AG04450 (cell line): ENCODE results near the gene ZC3H7A. TPM values are rescaled to one million over a fixed set of nuclear protein-coding genes. Genes with fewer than 3 reads are reported as not detected.

Experiments
- CTCF ChIA-PET: fragments of 300-600, 350-600 bp; formaldehyde crosslinking; extraction: SDS; loops from one replicate; lab custom pipeline; 2022; ENCODE audit warnings: antibody characterized with exemption, inconsistent platforms; lab: Charles Lee
- POLR2A ChIA-PET: fragments of 350-600 bp; formaldehyde crosslinking; extraction: SDS; loops from one replicate; lab custom pipeline; 2021; ENCODE audit warnings: antibody characterized with exemption, inconsistent platforms; lab: Yijun Ruan, JAX
- DNase-seq: peaks from one replicate; pipeline ENCODE4 v3.0.0-alpha.2; 2011; ENCODE audit warnings: low read depth, low spot score
- H3K27ac ChIP-seq: one replicate; pipeline ENCODE4 v1.5.1; 2012; ENCODE audit warnings: low read depth, low read length, control low read depth
- H3K27me3 ChIP-seq: one replicate; pipeline ENCODE4 v1.6.0; 2012; ENCODE audit warnings: low read length; ENCODE audit not compliant: control insufficient read depth, insufficient read depth
- H3K4me3 ChIP-seq: 2 replicates; pipeline ENCODE4 v1.5.1; 2011; ENCODE audit warnings: mild to moderate bottlenecking, low read depth, low read length, control low read depth
- H3K9me3 ChIP-seq: 2 replicates; pipeline ENCODE4 v1.5.1; 2012; ENCODE audit warnings: low read length; ENCODE audit not compliant: control insufficient read depth, insufficient read depth
- polyA plus RNA-seq: library from polyadenylated mRNA; depleted of rRNA; stranded (reverse); fragments of >200 nt; gene quantifications from 2 replicates; pipeline ENCODE4 v1.2.3, GENCODE V29; 2011
- TF ChIP-seq, protein P1 (sequence below): IDR thresholded peaks from 2 replicates; pipeline ENCODE4 v1.5.1; 2011; ENCODE audit warnings: low read depth, low read length, control low read depth, inconsistent platforms

Gene ZC3H7A
- polyA plus RNA-seq, 1 experiment, result 72.6 TPM

DNA sequence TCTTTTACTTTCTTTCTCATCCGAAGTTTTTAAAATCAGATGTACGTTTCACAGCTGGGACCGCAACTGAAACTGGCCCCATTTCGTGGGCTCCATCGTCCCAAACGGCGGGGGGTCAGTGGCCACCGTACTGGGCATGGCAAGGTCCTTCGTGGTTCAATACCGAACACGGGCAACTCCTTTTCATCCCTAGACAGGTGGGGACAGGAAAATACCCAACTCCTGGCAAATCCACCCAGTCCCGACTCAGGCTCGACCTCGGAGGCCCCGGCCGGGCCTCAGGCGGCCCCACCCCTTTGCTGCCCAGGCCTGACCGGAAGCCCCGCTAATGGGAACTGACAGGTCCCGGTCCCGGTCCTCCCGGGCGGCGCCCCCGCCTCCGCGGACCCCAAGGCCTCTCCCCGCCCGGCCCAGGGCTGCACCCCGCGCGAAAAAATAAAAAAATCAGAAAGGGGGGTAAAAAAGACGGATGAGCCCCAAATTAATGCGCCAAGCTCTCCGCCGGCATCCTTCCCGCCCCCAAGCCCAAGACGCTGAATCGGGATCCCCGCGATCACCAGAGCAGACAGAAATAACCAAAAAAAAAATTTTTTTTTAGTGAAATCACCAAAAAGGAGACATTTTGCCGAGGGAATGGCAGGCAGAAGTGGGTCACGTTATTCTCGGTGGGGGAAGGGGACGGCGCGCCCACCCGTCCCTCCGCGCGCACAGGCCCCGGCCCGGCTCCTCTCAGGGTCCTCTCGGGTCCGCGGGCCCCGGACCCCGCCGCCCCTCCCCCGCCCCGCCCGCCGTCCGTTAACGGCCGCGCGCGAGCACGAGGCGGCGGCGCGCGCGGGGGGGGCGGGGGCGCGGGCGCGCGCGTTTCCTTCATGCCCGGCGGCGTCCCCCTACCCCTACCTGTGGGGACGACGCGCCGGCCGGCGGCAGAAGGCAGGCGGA is 562 bp downstream of the ZC3H7A start:
- ChIA-PET POLR2A (interaction anchor here (0.6 to 2.1 kb wide), 11 partner anchors 10 to 209 kb away, joined by 3 to 29 read pairs (median 6); partner anchors contain the start of genes RSL1D1 and TXNDC11), CTCF (interaction anchor here (0.6 to 3.4 kb wide), 14 partner anchors 10 to 842 kb away, joined by 3 to 18 read pairs (median 5); no protein-coding TSS in a partner anchor)
- TF ChIP-seq, protein P1, sequence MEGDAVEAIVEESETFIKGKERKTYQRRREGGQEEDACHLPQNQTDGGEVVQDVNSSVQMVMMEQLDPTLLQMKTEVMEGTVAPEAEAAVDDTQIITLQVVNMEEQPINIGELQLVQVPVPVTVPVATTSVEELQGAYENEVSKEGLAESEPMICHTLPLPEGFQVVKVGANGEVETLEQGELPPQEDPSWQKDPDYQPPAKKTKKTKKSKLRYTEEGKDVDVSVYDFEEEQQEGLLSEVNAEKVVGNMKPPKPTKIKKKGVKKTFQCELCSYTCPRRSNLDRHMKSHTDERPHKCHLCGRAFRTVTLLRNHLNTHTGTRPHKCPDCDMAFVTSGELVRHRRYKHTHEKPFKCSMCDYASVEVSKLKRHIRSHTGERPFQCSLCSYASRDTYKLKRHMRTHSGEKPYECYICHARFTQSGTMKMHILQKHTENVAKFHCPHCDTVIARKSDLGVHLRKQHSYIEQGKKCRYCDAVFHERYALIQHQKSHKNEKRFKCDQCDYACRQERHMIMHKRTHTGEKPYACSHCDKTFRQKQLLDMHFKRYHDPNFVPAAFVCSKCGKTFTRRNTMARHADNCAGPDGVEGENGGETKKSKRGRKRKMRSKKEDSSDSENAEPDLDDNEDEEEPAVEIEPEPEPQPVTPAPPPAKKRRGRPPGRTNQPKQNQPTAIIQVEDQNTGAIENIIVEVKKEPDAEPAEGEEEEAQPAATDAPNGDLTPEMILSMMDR, result no peak
- H3K27ac ChIP-seq, result peak overlapping the region; percentile 57
- no peaks in the 10 kb centered on the region for H3K27me3 ChIP-seq
- no peaks in the 10 kb centered on the region for H3K9me3 ChIP-seq
- peak overlapping the region; percentile 81 for H3K4me3 ChIP-seq
- DNase-seq, result no peak

DNA sequence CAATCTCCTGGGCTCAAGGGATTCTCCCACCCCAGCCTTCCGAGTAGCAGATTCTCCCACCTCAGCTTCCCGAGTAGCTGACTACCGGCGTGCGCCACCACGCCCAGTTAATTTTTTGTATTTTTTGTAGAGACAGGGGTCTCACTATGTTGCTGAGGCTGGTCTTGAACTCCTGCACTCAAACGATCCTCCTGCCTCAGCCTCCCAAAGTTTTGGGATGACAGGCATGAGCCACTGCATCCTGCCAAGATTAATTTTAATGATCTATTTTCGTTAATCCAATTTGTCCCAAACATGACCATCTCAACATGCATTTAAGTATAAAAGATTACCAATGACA is 1.2 kb downstream of the ZC3H7A start:
- TF ChIP-seq, protein P1, result no peak
- Histone ChIP-seq H3K9me3 (no peaks in the 10 kb centered on the region), H3K27me3 (no peaks in the 10 kb centered on the region), H3K27ac (no peak overlapping the region), H3K4me3 (peak overlapping the region; percentile 81)
- ChIA-PET POLR2A (no interaction called here), CTCF (interaction anchor here (0.6 to 3.4 kb wide), 5 partner anchors 10 to 841 kb away, joined by 3 to 18 read pairs (median 4); no protein-coding TSS in a partner anchor)
- no peak for DNase-seq

DNA sequence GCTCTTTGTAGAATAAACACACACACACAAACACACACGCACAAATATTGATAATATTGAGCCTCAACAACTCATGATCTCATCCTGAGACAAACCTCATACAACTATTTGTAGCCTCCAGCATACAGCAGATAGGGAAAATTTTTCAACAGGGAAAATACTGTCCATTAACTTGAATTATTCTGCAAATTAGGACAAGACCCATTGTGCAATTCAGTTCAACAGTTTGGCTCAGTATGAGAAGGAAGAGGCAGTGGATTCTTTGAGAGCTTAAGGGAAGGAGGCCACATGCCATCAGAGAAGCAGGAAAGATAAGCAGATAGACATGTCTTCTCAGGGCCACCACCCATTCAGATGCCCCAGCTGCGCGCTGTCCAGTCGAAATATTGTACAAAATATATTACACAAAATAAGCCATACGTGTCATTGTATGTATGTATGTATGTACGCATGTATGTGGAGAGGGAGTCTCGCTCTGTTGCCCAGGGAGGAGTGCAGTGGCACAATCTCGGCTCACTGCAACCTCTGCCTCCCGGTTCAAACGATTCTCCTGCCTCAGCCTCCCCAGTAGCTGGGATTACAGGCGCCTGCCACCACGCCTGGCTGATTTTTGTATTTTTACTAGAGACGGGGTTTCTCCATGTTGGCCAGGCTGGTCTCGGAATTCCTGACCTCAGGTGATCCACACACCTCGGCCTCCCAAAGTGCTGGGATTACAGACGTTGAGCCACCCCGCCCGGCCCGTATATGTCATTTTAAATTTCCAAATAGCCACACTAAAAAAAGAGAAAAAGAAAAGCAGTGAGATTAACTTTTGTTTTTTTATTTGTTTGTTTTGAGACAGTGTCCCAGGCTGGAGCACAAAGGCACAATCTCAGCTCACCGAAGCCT is 1.8 kb downstream of the ZC3H7A start:
- TF ChIP-seq, protein P1, result no peak
- Histone ChIP-seq H3K4me3 (peak overlapping the region; percentile 81), H3K27ac (peak overlapping the region; percentile 31), H3K27me3 (no peaks in the 10 kb centered on the region), H3K9me3 (no peaks in the 10 kb centered on the region)
- ChIA-PET POLR2A (interaction anchor here (1.1 kb wide), 1 partner anchor 11 kb away, joined by 6 read pairs; no protein-coding TSS in a partner anchor), CTCF (interaction anchor here (1.4 to 3.4 kb wide), 2 partner anchors 9 to 840 kb away, joined by 3 to 18 read pairs; no protein-coding TSS in a partner anchor)
- DNase-seq, result no peak

DNA sequence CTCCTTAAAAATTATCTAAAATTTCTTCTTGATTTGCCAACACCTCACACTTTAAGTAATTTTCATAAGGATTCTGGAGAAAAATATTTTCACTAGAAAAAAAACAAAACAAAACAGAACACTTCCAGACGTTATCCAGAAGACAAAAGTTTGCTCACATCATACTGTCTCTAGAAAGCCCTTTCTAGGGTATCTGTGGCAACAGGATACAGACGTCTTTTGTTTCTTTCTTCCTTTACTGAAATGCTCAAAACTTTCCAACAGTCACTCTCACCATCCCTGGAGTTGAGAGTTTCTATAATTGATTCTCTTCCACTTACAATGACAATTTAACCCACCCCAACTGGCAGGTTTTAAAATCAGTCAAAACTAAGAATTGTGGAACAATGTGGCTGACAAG is 2.6 kb downstream of the ZC3H7A start:
- no peak for DNase-seq
- no peaks in the 10 kb centered on the region for H3K9me3 ChIP-seq
- POLR2A ChIA-PET, result interaction anchor here (1.1 kb wide), 1 partner anchor 10 kb away, joined by 6 read pairs; no protein-coding TSS in a partner anchor
- no peak overlapping the region for H3K27ac ChIP-seq
- H3K4me3 ChIP-seq, result no peak overlapping the region
- CTCF ChIA-PET, result no interaction called here
- no peaks in the 10 kb centered on the region for H3K27me3 ChIP-seq
- TF ChIP-seq, protein P1, result no peak
